Vagina (tissue), 2 donors: ENCODE results near the gene PRRX1.

Experiments
- POLR2A ChIP-seq, 2 donors: fragments of 450-650 bp; IDR thresholded peaks; one replicate each; pipeline ENCODE4 v1.6.1; 2017; ENCODE audit warnings: antibody characterized with exemption in 2 of 2, mild to moderate bottlenecking in 2 of 2, moderate library complexity in 2 of 2
- POLR2AphosphoS5 ChIP-seq, 2 donors: sonication (generic); formaldehyde crosslinking; IDR thresholded peaks; one replicate each; pipeline ENCODE4 v1.9.0; 2017; ENCODE audit warnings: antibody characterized with exemption in 2 of 2, mild to moderate bottlenecking in 2 of 2, low read depth in 1 of 2; ENCODE audit not compliant: insufficient read depth in 1 of 2
- TF ChIP-seq, protein P1 (sequence below), 3 experiments: fragments of 450-650 bp in 2 of 3; fragments of 200-600 bp in 1 of 3; sonication (generic) in 1 of 3; IDR thresholded peaks; one replicate each; pipeline ENCODE4 v1.5.1; 2017 to 2019; ENCODE audit warnings: antibody characterized with exemption in 3 of 3, mild to moderate bottlenecking in 2 of 3, moderate library complexity in 2 of 3

GRCh38 chr1:170768929-170769328 is 105.0 kb downstream of the PRRX1 start:
- TF ChIP-seq, protein P1, sequence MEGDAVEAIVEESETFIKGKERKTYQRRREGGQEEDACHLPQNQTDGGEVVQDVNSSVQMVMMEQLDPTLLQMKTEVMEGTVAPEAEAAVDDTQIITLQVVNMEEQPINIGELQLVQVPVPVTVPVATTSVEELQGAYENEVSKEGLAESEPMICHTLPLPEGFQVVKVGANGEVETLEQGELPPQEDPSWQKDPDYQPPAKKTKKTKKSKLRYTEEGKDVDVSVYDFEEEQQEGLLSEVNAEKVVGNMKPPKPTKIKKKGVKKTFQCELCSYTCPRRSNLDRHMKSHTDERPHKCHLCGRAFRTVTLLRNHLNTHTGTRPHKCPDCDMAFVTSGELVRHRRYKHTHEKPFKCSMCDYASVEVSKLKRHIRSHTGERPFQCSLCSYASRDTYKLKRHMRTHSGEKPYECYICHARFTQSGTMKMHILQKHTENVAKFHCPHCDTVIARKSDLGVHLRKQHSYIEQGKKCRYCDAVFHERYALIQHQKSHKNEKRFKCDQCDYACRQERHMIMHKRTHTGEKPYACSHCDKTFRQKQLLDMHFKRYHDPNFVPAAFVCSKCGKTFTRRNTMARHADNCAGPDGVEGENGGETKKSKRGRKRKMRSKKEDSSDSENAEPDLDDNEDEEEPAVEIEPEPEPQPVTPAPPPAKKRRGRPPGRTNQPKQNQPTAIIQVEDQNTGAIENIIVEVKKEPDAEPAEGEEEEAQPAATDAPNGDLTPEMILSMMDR (IDR thresholded peaks at IDR 0.05), result no peak
- TF ChIP-seq POLR2AphosphoS5 (IDR thresholded peaks at IDR 0.05; ENCODE audit: insufficient read depth in 1 of 2, low read depth in 1 of 2), result no peak
- TF ChIP-seq POLR2A (IDR thresholded peaks at IDR 0.05), result no peak
